Measurements from ENCODE around the gene SUSD5.
"Not testable (repeated sequence)": the region's sequence is repeated elsewhere in the genome, so short reads cannot be mapped to it uniquely, and the experiment has no call there.

SUSD5 gene

DNA sequence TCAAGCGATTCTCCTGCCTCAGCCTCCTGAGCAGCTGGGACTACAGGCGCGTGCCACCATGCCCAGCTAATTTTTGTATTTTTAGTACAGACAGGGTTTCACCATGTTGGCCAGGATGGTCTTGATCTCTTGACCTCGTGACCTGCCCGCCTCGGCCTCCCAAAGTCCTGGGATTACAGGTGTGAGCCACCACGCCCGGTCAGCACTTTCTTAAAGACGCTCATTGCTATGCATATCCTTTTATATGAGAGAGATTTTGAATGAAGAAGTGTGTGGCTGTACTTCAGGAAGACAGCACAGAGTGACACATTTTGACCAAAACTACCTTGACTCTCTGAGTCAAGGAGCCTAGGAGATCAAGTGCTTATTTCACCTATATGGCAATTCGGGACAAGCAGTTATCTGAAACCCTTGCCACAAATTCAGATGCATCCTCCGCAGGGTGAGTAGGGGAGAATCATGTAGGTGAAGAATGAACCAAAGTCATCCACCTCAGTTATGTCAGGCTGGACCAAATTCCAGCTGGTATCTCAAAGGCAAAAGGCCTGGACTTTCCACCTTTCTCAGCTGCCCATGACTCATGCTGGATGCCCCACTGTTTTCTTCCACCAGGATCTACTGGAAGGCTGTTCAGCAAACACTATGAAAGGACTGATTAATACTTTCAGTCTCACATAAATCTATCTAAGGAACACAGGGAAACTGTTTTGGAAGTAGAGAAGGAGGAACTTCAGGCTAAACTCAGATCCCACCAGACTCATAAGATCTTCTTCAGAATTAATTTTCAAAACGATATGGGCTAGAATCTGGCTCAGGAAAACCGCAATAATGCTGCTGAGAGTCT, 31.9 kb downstream of the SUSD5 start:
- in situ Hi-C loops (cut with MboI; ENCODE audit: low sequenced_read_pairs, unreplicated experiment) = no loop called here
- no peak for DNase-seq (ENCODE audit: low spot score)
- TF ChIP-seq, protein P1, sequence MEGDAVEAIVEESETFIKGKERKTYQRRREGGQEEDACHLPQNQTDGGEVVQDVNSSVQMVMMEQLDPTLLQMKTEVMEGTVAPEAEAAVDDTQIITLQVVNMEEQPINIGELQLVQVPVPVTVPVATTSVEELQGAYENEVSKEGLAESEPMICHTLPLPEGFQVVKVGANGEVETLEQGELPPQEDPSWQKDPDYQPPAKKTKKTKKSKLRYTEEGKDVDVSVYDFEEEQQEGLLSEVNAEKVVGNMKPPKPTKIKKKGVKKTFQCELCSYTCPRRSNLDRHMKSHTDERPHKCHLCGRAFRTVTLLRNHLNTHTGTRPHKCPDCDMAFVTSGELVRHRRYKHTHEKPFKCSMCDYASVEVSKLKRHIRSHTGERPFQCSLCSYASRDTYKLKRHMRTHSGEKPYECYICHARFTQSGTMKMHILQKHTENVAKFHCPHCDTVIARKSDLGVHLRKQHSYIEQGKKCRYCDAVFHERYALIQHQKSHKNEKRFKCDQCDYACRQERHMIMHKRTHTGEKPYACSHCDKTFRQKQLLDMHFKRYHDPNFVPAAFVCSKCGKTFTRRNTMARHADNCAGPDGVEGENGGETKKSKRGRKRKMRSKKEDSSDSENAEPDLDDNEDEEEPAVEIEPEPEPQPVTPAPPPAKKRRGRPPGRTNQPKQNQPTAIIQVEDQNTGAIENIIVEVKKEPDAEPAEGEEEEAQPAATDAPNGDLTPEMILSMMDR (IDR thresholded peaks at IDR 0.05; ENCODE audit: borderline replicate concordance, control extremely low read depth, extremely low read depth, insufficient read depth, missing control alignments) = no peak

DNA sequence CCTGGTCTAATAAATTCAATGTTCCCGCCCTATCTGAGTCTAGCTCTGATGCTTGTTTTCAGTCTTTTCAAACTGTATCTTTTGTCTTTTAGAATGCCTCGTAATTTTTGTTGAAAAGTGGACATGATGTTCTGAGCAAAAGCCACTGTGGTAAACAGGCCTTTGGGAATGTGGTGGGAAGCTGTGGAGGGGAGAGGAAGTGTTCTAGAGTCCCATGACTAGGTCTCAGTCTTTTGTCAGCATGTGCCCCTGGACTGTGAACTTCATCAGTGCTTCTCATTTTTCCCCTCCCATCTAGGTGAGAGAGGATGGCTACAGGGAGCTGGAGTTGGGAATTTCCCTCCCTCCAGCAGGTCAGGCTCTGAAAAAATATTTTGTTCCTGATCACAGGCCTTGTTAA, 33.7 kb downstream of the SUSD5 start:
- in situ Hi-C loops (cut with MboI; ENCODE audit: low sequenced_read_pairs, unreplicated experiment) = no loop called here
- no peak for DNase-seq (ENCODE audit: low spot score)
- TF ChIP-seq, protein P1 (IDR thresholded peaks at IDR 0.05; ENCODE audit: borderline replicate concordance, control extremely low read depth, extremely low read depth, insufficient read depth, missing control alignments) = no peak

DNA sequence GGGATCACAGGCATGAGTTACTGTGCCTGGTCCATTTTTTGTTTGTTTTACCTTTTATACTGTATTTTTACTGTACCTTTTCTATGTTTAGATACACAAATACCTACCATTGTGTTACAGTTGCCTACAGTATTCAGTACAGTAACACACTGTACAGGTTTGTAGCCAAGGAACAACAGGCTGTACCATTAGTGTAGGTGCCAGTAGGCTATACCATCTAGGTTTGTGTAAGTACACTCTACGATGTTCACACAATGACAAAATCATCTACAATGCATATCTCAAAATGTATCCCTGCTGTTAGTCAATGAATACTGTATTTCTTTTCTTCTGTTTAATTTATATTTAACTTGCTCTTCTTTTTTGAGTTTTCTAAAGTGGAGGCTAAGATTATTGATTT, 37.0 kb downstream of the SUSD5 start:
- in situ Hi-C loops (cut with MboI; ENCODE audit: low sequenced_read_pairs, unreplicated experiment); DNase-seq (ENCODE audit: low spot score): not testable (repeated sequence)

DNA sequence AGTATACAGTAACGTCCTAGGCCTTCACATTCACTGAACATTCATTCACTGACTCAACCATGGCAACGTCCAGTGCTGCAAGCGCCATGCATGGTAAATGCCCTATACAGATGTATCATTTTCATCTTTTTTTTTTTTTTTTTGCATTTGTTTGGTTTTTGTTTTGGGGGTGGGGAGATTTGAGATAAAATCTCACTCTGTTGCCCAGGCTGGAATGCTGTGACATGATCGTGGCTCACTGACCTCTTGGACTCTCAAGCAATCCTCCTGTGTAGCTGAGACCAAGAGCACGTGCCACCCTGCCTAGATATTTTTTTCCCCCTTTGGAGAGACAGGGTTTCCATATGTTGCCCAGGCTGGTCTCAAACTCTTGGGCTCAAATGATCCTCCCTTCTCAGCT, 37.4 kb downstream of the SUSD5 start:
- in situ Hi-C loops (cut with MboI; ENCODE audit: low sequenced_read_pairs, unreplicated experiment) = no loop called here

DNA sequence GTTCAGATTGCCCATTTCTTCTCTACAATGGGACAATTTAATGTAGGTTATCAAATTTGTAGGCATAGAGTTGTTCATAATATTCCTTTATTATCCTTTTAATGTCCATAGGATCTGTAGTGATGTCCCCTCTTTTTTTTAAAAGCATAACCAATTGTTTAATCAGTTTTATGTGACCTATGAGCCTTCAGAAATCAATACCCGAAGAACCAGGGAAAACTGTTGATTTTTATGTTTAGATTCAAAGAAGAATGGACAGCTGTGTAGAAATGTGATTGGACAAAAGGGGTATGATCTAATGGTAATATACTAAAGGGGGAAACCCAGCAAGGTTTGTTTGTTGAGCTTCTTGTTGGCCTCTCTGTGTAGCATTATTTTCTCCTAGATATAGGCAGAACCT, 39.5 kb downstream of the SUSD5 start:
- TF ChIP-seq, protein P1 (IDR thresholded peaks at IDR 0.05; ENCODE audit: borderline replicate concordance, control extremely low read depth, extremely low read depth, insufficient read depth, missing control alignments) = no peak
- in situ Hi-C loops (cut with MboI; ENCODE audit: low sequenced_read_pairs, unreplicated experiment) = no loop called here
- DNase-seq (ENCODE audit: low spot score) = no peak

More for the DNA sequence above, 37.4 kb downstream of the SUSD5 start:
- TF ChIP-seq, protein P1 (IDR thresholded peaks at IDR 0.05; ENCODE audit: borderline replicate concordance, control extremely low read depth, extremely low read depth, insufficient read depth, missing control alignments) = no peak
- no peak for DNase-seq (ENCODE audit: low spot score)

DNA sequence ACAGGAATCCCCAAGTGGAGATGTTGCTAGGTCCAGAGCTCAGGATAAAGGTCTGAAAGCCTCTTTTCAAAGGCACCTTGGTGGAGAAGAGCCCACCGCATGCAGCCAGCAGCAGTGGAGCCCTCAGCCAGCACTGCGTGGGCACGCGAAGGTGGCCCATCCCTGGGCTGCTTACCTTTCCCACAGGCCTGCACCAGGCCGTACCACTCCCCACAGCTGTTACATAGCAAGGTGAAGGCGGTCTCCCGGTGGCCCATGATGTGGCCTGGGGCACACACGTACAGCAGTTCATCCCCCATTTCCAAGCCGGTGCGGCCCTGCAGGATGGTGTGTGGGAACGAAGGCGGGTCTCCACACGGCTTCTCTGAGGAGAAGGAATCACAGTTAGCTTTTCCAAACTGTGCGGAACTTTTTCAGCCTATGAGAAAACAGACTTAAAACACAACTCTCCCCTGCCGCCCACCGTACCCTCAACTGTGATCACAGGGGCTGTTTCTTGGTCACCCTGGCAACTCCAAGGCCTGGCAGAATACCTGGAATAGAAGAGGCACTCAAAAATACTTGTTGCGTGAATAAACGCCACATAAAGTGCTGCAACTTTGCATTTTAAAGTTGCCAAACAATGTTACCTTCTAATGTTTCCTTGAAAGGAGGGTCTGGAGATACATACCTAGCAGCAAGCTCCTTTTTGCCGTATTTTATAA, 43.7 kb downstream of the SUSD5 start:
- TF ChIP-seq, protein P1 (IDR thresholded peaks at IDR 0.05; ENCODE audit: borderline replicate concordance, control extremely low read depth, extremely low read depth, insufficient read depth, missing control alignments) = no peak
- in situ Hi-C loops (cut with MboI; ENCODE audit: low sequenced_read_pairs, unreplicated experiment) = no loop called here

DNA sequence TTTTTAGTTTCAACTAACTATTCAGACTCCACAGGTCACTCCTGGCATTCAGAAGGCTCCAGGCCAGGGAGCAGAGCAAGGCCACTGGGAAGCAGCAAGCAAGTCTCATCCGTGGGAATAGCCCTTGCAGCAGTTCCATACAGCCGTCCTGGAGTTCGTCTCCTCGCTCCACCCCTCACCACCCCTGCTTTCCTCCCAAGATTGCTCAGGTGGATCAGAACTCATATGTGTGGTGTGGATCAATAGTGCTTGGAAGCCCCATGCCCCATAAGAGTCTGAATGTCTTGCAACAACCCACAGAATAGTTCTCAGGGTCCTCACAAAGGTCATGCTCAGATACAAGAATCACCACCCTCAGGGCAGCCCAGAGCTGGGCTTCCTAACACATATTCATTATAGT, 44.5 kb downstream of the SUSD5 start:
- no peak for DNase-seq (ENCODE audit: low spot score)
- in situ Hi-C loops (cut with MboI; ENCODE audit: low sequenced_read_pairs, unreplicated experiment) = no loop called here
- TF ChIP-seq, protein P1 (IDR thresholded peaks at IDR 0.05; ENCODE audit: borderline replicate concordance, control extremely low read depth, extremely low read depth, insufficient read depth, missing control alignments) = no peak

More for the DNA sequence above, 43.7 kb downstream of the SUSD5 start:
- no peak for DNase-seq (ENCODE audit: low spot score)
